ENCODE data around the gene PDE2A.

Gene PDE2A

GRCh38 chr11:72625691-72626413 is 48.4 kb downstream of the PDE2A start:
- no peaks in the 10 kb centered on the region for H3K27me3 ChIP-seq (replicated peaks)
- H3K36me3 ChIP-seq (replicated peaks): no peaks in the 10 kb centered on the region
- DNase-seq: no peak
- TF ChIP-seq CTCF (IDR thresholded peaks at IDR 0.05; ENCODE audit: low read depth, low read length, missing control alignments): no peak
- in situ Hi-C loops (cut with HindIII; ENCODE audit: low pct_ligation_motif_present, low sequenced_read_pairs): no loop called here
- H3K27ac ChIP-seq: no peak overlapping the region
- H3K4me3 ChIP-seq (ENCODE audit: low read depth, low read length): no peak overlapping the region

GRCh38 chr11:72624496-72625201 is 49.6 kb downstream of the PDE2A start:
- no peak overlapping the region for H3K4me3 ChIP-seq (ENCODE audit: low read depth, low read length)
- no peak for TF ChIP-seq CTCF (IDR thresholded peaks at IDR 0.05; ENCODE audit: low read depth, low read length, missing control alignments)
- no peaks in the 10 kb centered on the region for H3K36me3 ChIP-seq (replicated peaks)
- no peaks in the 10 kb centered on the region for H3K27me3 ChIP-seq (replicated peaks)
- no peak for DNase-seq
- in situ Hi-C loops (cut with HindIII; ENCODE audit: low pct_ligation_motif_present, low sequenced_read_pairs): no loop called here
- no peak overlapping the region for H3K27ac ChIP-seq

- TF ChIP-seq CTCF (IDR thresholded peaks at IDR 0.05; ENCODE audit: low read depth, low read length, missing control alignments): no peak
- DNase-seq: no peak
- H3K27me3 ChIP-seq (replicated peaks): no peaks in the 10 kb centered on the region
Measured at GRCh38 chr11:72623052-72623451, 51.2 kb downstream of the PDE2A start.

GRCh38 chr11:72621008-72621610 is 53.1 kb downstream of the PDE2A start:
- no peaks in the 10 kb centered on the region for H3K36me3 ChIP-seq (replicated peaks)
- in situ Hi-C loops (cut with HindIII; ENCODE audit: low pct_ligation_motif_present, low sequenced_read_pairs): no loop called here
- no peak overlapping the region for H3K27ac ChIP-seq
- DNase-seq: no peak
- H3K4me3 ChIP-seq (ENCODE audit: low read depth, low read length): no peak overlapping the region
- no peak for TF ChIP-seq CTCF (IDR thresholded peaks at IDR 0.05; ENCODE audit: low read depth, low read length, missing control alignments)
- H3K27me3 ChIP-seq (replicated peaks): no peaks in the 10 kb centered on the region

More at GRCh38 chr11:72623052-72623451, 51.2 kb downstream of the PDE2A start:
- Histone ChIP-seq H3K4me3 (ENCODE audit: low read depth, low read length) (no peak overlapping the region), H3K36me3 (replicated peaks) (no peaks in the 10 kb centered on the region), H3K27ac (no peak overlapping the region)
- in situ Hi-C loops (cut with HindIII; ENCODE audit: low pct_ligation_motif_present, low sequenced_read_pairs): no loop called here

- DNase-seq: no peak
- H3K36me3 ChIP-seq (replicated peaks): no peaks in the 10 kb centered on the region
- H3K27ac ChIP-seq: no peak overlapping the region
- in situ Hi-C loops (cut with HindIII; ENCODE audit: low pct_ligation_motif_present, low sequenced_read_pairs): no loop called here
- H3K27me3 ChIP-seq (replicated peaks): peaks cover 7% of the 10 kb centered on the region
- H3K4me3 ChIP-seq (ENCODE audit: low read depth, low read length): no peak overlapping the region
- TF ChIP-seq CTCF (IDR thresholded peaks at IDR 0.05; ENCODE audit: low read depth, low read length, missing control alignments): no peak
Measured at GRCh38 chr11:72618803-72619202, 55.4 kb downstream of the PDE2A start.

Data from brain microvascular endothelial cell (primary cell).